ENCODE measurements around the gene SLC4A1. TPM values are rescaled to one million over a fixed set of nuclear protein-coding genes. Genes with fewer than 3 reads are reported as not detected.
A peak's percentile ranks its signal among the peaks of the same experiment; 100 is the strongest.

Gene SLC4A1
- not detected in 2 replicates for total RNA-seq

DNA sequence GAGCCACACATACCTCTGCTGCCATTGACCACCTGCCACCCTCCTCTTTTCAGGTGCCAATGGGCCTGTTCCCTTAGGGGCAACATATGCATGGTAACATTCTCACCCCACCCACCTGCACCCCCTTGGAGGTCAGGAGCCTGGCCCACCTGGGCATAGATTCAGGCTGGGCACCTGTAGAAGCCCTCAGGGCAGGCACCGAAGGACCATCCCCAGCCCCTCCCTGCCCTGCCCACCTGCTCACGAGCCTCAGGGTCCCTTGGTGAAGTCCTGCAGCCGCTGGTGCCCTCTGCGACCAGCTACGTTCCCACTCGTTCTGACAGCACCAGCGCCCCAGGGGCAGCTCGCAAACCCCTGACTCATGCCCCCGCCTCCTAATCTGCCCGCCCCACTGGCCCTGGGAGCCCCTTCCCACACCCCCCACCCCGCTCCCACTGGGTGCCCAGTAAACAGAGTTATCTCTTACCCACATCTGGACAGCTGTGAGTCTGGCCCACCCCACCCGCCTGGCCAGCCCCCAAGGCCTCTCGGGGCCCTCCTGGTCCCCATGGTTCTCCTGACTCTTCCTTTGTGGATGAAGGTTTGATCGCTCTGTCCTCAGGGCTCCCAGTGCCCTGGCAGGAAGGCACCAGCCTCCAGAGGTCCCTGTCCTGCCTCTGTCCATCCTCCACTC lies at the start of gene SLC4A1:
SLC4A1 (minus strand) TSS at position 318 of the 673 bp plus-strand sequence. CDS start 5,269 bp downstream, outside the sequence.
- DNase-seq = no peak

DNA sequence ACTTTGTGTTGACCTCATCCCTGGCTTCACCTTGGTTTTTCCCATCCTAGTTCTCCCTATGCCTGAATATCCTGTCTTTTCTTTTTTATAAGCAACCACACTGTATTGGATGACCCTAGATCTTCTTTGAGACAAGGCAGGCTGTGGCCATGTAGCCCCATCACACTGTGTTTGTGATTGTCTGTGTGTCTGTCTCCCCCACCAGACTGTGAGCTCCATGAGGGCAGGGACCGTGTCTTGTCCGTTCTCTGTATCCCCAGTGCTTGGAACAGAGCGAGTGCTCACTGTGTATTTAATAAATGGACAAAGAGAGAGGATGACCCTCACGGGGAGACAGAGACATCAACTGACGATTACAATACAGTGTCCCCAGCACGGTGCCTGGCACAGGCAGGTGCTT lies 49.6 kb upstream of the SLC4A1 start:
- no peak for DNase-seq

DNA sequence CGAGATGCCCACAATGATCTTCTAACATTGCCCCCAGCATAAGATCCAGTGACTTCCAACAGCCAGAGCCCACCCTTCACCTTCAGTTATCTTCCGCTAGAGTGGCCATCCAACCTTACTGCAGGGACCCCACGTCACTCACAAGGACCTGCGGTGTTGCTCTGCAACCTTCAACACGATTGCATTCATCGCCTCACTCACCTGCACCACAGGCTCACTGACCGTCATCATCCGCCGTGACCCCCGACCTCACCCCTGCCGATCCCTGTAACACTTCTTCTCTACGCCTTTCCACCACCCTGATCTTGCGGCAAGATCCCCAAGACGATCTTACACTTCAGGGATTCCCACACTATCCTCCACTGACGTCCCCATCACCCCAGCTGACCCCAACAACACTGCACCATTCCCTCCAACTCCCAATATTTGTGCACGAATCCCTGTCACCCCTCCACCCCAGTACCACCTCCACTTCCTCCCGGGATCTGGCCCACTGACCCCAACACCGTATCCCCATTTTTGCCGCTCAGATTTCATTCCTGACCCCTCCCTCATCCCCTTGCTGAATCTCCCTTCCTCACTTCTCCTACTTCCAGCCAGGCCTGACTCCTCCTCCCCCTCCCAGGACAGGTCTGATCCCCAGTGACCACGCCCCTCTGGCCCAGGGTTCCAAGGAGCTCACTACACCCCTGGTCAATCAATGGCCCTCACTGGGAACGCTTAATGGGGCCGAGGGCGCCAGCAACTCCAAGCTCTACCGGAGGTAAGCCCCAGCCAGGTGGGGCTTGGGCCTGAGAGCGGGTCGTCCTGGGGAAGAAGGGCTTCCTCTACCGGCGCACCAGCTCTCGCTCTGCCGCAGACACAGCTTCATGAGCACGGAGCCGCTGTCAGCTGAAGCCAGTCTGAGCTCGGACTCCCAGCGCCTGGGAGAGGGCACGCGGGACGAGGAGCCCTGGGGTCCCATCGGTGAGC lies 48.1 kb upstream of the SLC4A1 start:
- no peak for DNase-seq

DNA sequence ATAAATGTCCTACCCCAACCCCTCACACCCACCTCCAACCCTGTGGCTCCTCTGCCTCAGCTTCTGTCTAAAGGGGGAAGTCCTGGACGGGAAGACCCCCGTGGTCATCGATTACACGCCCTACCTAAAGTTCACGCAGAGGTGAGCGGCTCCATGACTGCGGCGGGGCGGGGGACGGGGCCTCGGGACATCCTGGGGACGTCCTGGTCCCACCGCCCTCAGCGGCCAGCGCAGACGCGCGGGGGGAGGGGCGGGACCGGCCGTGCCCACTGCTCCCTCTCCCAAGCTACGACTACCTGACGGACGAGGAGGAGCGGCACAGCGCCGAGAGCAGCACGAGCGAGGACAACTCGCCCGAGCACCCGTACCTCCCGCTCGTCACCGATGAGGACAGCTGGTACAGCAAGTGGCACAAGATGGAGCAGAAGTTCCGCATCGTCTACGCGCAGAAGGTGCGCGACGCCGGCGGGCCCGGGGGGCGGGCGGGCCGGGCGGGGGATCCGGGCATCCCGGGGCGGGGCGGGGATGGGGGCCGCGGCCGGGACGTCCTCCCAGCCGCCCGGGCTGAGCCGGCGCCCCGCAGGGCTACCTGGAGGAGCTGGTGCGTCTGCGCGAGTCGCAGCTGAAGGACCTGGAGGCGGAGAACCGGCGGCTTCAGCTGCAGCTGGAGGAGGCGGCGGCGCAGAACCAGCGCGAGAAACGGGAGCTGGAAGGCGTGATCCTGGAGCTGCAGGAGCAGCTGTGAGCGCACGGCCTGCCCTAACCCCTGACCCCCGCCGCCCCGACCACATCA lies 47.1 kb upstream of the SLC4A1 start:
- peak; percentile 44 for DNase-seq

DNA sequence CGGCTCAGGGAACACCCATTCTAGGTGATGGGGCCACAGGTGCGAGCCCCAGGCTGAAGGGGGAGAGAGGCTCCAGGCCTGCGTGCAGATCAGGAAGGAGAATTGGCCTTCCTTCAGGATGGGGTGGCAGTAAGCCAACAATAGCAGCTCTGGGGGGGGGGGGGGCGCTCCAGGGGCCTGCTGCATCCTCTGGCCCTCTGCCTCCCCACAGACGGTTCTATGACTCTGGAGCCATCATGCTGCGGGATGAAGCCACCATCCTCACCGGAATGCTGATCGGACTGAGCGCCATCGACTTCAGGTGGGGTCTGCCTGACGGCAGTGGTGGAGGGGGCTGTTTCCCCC lies 46.6 kb upstream of the SLC4A1 start:
- no peak for DNase-seq

DNA sequence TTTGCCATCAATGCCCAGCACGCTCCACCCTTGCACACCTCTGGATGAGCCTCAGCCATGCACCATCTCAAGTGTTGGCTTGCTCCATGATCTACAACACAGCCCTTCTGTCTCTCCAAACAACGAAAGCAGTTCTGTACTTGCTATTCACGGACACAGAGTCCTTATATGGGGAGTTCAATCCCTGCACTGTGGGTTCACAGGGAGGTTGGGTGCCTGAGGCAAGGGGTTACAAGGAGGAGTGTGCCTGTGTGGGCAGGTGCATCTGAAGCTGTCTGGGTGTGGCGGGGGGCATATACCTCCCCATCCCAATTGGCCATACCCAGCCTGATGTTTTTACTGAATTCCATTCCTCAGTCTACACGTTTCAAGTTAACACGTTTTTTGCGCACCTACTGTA lies 46.1 kb upstream of the SLC4A1 start:
- no peak for DNase-seq

DNA sequence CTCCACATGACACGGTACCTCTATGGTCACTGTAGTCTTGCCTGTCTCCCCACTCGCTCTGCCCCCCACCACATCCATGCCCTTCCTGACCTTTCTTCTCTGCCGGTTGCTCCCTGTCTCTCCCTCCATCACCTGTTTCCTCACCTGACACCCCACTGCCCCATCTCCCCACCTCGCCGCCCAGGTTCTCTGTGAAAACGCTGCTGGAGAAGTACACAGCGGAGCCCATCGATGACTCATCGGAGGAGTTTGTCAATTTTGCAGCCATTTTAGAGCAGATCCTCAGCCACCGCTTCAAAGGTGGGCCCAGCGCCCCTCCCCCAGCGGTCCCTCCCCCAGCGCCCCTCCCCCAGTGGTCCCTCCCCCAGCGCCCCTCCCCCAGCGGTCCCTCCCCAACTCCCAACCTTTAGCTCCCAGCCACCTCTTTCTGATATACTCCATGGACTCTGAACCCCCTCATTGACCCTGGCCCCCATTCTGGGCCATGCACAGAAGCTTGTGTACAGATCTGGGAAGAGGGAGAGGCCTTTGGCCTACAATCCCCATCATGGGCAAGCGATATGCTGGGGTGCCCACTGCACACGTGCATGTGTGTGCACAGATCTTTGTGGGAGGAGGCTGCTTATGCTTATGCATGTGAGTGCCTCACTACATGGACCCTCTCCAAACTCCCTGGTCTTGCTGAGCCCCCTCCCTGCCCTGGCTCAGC lies 44.6 kb upstream of the SLC4A1 start:
- DNase-seq = no peak

DNA sequence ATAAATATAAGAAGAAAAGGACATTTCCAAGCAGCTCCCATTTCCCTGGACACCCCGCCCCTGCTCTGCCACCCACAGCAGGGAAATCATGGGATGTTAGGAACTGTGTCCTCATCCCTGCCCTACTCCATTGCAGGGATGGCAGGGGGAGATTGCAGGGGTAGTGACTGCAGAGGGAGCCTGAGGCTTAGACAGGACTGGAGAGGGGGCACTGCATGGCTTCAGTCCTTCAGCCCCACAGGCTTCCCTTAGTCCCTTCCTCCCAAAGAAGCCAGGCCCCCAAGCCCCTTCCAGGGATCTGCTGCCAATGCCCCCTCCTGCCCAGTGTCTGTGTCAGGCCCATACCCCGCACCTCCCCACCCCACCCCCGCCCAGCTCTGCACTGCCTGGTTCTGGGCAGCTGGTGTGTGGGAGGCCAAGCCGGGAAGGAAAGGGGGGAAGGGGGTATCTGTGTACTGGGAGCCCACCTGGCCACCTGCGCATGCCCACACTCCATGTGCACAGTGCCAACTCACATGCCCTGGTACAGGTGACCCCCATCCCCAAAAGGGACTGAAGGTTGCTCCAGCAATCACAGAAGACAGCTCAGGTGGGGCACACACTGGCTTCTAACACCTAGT lies 43.7 kb upstream of the SLC4A1 start:
- no peak for DNase-seq

DNA sequence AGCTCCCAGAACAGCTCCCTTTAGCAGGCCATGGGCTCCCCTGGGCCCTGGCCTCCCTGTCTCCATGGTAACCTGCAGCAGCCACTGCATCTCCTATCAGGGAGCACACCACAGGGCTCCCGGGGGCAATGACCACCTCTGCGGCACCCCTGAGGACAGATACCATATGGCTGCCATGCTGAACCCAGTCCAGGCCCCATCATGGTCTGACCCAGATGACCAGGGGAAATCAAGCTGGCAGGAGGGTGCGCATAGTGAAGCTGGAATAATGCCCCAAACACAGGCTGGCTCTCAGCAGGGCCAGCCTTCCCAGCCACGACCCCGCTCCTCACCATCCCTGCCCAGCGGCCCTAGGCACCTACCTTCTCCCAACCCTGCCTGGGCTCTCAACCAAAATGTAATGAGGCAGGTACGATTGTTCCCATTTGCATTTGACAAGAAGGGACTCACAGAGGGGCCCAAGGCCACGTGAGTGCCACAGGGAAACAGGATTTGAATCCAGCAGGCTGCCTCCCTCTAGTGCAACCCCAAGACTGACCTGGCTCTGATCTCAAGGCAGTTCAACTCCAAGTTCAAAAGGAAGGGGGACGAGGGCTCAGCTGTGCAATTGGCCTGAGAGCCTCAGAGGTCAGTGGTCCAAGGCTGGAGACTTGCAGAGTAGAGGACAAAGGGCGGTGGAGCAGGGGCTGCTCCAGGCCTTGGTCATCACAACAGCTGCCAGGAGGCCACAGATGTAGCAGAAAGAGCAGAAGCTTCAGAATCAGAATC lies 42.9 kb upstream of the SLC4A1 start:
- DNase-seq = no peak

DNA sequence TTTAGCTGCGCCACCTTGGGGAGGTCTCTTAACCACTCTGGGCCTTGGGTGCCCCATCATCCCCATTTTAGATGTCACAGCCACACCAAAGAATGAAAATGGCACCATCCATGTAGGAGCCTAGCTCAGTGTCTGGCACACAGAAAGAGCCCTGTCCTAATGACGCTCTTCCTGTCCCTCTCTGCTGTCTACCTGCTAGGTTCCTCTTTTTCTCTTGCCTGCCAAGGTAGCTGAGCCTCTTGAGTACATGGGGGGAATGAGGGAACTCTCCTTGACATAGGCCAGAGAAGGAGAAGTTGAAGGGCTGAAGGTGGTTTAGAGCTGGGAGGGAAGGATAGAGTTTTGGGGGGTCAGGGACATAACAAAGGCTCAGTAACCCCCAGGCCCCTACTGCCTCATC lies 42.3 kb upstream of the SLC4A1 start:
- DNase-seq = no peak

DNA sequence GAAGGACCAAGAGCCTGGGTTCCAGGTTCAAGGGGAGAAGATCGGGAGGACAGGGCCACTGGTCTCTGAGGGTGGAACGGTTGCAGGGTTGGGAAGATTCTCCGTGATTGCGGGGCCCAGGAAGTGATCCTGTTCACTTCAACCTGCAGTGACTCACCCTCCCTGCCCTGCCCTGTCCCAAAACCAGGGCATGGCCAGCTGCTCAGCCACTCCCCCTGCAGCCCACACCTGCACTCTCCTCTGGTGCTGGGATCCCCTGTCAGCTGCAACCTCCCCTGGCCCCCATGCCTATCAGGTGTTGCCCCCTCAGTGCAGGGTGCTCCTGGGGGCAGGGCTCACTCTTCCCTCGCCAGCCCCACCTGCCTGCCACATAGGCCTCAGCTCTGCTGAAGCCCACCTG lies 41.5 kb upstream of the SLC4A1 start:
- no peak for DNase-seq

DNA sequence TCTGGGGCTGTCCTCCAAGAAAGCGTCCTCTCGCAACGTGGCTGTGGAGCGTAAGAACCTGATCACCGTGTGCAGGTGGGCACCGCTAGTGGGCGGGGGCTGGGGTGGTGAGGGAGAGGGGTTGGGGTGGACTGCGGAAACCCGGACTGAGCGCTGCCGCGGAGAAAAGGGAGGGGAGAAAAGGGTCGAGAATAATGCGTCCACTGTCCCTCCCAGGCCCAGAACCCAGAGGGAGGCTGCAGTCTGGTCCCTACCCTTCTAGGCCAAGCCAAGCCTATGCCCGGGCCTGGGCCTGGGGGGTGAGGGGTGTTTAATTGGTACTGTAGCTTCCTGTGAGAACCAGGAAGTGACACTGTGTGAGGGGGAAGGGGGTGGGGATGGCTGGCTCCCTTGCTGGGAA lies 40.9 kb upstream of the SLC4A1 start:
- no peak for DNase-seq

DNA sequence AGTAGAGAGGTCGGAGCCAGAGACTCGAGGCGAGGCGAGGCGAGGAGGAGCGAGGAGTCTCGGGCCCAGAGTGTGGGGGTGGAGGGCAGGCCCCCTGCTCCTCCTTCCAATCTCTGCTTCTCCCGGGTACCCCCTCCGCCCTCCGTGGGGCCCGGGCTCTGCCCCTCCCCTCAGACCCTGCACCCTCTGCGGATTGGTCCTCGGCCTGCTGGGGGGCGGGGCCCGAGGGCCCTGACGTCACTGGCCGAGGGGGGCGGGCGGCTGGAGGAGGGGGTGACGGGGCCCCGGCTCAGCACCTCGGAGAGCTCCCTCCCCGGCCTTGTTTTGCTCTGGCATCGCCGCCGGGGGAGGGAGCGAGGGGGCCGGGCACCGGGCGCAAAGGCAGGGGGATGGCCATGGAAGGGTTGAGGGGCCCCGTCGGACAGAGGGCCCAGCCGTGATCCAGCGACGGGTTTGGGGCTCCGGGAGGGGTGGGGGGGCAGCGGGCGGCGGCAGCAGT lies 40.4 kb upstream of the SLC4A1 start, which contains the start of gene RUNDC3A:
RUNDC3A (plus strand) TSS at position 282 of the 499 bp plus-strand sequence. CDS start 232 bp downstream, outside the sequence.
- DNase-seq = peak; percentile 85

DNA sequence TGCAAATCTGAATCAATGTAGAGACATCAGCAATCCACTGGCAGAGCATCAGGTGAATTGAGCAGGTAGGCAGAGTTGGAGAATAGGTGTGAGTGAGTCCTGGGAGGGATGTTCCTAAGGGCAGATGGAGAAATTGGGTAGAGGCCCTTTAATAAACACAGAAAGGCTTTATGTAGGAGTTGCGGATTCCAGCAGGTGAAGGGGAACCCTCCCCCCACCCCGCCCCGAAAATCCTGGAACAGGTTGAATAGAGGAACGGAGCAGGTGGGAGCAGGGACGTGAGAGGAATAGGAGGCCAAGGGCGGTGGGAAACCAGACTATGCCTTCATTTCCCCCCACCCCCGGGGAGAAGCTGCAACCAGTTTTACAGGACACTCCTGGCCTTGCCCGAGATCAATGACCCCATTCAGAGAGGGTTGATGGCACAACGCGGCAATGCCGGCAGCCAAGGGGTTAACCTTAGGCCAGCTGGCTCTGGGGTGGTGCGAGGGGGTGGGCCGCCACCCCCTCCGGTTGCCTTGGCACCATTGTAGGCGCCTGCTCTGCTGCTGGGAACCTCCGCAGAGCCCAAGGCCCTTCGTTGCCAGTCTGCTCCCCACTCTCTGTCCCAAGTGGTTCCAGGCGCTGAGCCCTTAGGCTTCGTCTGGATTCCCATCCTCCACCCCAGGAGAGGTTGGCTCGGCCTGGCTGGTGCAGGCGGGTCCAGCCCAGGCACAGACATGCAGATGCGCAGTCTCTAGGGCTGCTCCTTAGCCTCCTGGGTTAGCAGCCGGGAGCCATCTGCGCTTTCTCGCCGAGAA lies 39.7 kb upstream of the SLC4A1 start:
- DNase-seq = no peak

DNA sequence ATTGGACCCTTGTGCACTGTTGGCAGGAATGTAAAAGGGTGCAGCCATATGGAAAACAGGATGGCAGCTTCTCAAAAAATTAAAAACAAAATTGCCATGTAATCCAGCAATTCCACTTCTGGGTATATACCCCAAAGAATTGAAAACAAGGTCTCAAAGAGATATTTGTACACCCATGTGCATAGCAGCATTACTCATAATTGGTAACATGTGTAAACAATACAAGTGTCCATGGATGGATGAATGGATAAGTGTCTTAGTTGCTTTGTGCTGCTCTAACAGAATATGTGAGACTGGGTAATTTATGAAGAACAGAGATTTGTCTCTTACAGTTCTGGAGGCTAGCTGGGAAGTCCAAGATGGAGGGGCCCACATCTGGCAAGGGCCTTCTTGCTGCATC lies 36.7 kb upstream of the SLC4A1 start:
- no peak for DNase-seq

DNA sequence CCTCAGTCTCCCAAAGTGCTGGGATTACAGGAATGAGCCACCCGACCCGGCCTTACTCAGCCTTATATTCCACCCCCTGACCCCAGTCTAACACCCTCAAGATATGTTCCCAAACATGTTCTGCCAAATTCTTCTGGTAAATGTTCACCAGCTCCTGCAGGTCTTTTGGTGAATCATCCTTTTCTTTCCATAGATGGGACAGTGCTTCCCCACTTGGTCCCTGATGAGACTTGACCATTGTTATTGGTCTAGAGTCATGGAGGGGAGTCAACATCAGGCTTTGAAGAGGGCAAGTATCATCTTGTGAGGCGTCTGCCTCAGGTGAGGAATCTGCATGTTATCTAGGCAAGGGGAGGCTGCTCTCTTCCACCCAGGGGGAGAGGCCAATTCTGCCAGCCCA lies 30.0 kb upstream of the SLC4A1 start:
- DNase-seq = no peak

DNA sequence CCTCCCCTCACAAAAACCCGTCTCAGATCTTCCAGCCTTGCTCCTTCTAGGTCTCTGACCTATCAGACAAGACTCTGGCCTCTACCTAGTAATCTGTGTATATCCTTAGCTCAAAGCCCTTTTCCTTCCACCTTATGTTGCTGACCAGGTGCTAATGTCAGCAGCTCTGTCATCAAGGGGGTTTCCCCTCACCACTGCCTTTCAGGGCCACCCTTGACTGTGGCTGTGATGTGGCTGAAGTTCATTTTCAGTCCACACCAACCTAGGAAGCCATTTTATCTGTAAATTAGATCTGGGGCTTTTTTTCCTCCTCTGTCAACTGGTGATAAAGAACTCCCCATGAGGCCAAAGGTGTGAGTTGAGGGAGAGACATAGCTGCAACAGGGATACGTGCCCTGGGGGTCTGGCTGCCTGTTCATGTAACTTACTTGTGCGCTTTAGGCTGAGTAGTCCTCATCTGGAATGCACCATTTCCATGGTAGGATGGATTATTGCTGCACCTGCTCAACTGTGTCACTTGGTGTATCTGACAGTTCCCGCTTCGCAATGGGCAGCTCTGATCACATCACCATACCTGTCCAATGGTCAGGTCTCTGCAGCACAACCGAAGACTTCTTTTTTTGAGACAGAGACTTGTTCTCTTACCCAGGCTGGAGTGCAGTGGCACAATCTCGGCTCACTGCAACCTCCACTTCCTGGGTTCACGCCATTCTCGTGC lies 25.7 kb upstream of the SLC4A1 start:
- DNase-seq = no peak

DNA sequence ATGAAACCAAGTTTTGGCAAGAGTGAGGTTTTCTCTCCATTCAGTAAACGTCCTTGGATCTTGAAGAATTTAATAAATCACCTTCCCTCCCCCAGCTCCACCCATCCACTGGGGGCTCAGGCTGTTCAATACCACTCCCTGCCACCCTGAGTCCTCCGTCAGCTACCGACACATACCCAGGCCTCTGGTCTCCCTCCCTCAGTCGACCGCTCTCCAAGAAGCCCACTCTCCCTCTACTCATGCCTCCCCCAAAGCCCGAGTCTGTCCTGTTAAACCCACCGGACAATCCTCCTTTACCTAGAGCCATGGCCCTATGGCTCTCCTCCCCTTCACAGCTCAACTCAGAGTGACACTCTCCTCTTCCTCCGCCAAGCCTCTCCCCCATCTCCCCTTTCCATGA lies 19.7 kb upstream of the SLC4A1 start:
- no peak for DNase-seq

DNA sequence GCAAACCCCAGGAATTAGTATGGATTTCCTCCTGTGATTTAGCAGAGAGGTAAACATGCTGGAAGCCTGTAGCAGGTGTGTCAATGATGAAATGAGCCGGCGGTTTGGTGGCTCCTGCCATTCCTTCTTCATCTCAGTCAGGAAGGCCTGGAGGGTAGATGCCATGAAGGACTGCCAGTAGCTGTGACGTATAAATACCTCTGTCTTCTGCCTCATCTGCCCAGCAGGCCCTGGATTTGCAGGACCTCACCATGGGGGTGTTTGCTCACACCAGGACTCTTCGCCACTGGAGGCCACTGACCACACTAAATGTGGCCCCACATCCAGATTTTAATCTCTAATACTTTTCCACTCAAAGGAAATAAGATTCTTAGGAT lies 16.1 kb upstream of the SLC4A1 start:
- DNase-seq = no peak
